Ascending aorta (tissue), 2 donors: ENCODE measurements around the gene ARPC2. TPM values are rescaled to one million over a fixed set of nuclear protein-coding genes. Genes with fewer than 3 reads are reported as not detected.
A peak's percentile ranks its signal among the peaks of the same experiment; 100 is the strongest.
"Not testable (repeated sequence)": the region's sequence is repeated elsewhere in the genome, so short reads cannot be mapped to it uniquely, and the experiment has no call there.

Experiments
- DNase-seq, 2 donors: peaks; one replicate each; pipeline ENCODE4 v3.0.0-alpha.2; 2019; ENCODE audit warnings: low spot score in 2 of 2
- H3K27ac ChIP-seq, 2 donors: fragments of 200-600 bp; sonication (generic); one replicate each; pipeline ENCODE4 v1.5.1; 2016 to 2017; ENCODE audit warnings: mild to moderate bottlenecking in 1 of 2
- H3K27me3 ChIP-seq: fragments of 200-600 bp; sonication (generic); one replicate; pipeline ENCODE4 v1.5.1; 2017
- H3K36me3 ChIP-seq, 2 donors: fragments of 200-600 bp; sonication (generic); one replicate each; pipeline ENCODE4 v1.5.1; 2016
- H3K4me1 ChIP-seq, 2 donors: fragments of 200-600 bp; sonication (generic); one replicate each; pipeline ENCODE4 v1.5.1; 2016 to 2017; ENCODE audit warnings: mild to moderate bottlenecking in 1 of 2
- H3K4me3 ChIP-seq, 2 donors: fragments of 200-600 bp; sonication (generic); one replicate each; pipeline ENCODE4 v1.5.1; 2016 to 2017; ENCODE audit warnings: mild to moderate bottlenecking in 1 of 2
- H3K9me3 ChIP-seq, 2 donors: fragments of 200-600 bp; sonication (generic); one replicate each; pipeline ENCODE4 v1.5.1; 2016
- intact Hi-C: fragments of 100-400 bp; cut with DNase I; formaldehyde crosslinking; loops from one replicate; pipeline ENCODE4 v1.15.1; 2023
- total RNA-seq: library from RNA; depleted of rRNA; stranded (reverse); fragments of >200 nt; gene quantifications from one replicate; pipeline ENCODE4 v1.1.0, GENCODE V29; 2016
- TF ChIP-seq, protein P1 (sequence below), 3 experiments: fragments of 200-600 bp in 2 of 3; fragments of 450-650 bp in 1 of 3; sonication (generic) in 2 of 3; IDR thresholded peaks; one replicate each; pipeline ENCODE4 v1.5.1; 2016 to 2019; ENCODE audit warnings: antibody characterized with exemption in 3 of 3, mild to moderate bottlenecking in 1 of 3, moderate library complexity in 1 of 3

The ARPC2 gene
- total RNA-seq, 1 donor from 2014 or later: 237 TPM

DNA sequence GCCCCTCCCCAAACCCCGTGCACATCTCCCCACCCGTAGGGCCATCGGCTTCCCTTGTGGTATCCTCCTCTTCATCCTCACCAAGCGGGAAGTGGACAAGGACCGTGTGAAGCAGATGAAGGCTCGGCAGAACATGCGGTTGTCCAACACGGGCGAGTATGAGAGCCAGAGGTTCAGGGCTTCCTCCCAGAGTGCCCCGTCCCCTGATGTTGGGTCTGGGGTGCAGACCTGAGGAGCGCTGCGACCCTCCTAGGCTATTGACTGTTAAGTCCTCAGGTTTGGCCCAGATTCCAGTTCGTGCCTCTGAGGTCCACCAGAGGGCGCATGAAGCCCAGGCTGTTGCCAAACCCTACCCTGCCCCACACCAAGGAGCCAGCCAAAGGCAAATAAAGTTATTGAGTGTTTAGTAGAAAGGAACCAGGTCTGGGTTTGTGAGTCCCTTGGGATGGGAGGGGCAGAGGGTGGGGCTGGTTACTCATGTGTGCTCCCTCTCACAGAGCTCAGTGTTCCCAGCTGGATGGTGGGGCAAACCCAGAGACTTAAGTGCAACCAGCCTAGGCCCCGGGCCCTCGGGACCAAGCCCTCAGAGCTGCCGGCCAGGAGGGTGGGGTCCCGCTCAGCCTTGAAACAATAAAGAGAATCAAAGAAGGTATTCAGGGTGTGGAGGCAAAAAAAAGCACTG lies 55.7 kb downstream of the ARPC2 start:
- Histone ChIP-seq H3K27ac (peak overlapping the region; percentile 74 to 80), H3K27me3 (no peaks in the 10 kb centered on the region), H3K9me3 (no peaks in the 10 kb centered on the region), H3K36me3 (peaks cover 40 to 43% of the 10 kb centered on the region in 2 donors), H3K4me3 (peak overlapping the region in 1 of 2 donors; percentile 85), H3K4me1 (peaks cover 12 to 32% of the 10 kb centered on the region in 2 donors)
- TF ChIP-seq, protein P1, sequence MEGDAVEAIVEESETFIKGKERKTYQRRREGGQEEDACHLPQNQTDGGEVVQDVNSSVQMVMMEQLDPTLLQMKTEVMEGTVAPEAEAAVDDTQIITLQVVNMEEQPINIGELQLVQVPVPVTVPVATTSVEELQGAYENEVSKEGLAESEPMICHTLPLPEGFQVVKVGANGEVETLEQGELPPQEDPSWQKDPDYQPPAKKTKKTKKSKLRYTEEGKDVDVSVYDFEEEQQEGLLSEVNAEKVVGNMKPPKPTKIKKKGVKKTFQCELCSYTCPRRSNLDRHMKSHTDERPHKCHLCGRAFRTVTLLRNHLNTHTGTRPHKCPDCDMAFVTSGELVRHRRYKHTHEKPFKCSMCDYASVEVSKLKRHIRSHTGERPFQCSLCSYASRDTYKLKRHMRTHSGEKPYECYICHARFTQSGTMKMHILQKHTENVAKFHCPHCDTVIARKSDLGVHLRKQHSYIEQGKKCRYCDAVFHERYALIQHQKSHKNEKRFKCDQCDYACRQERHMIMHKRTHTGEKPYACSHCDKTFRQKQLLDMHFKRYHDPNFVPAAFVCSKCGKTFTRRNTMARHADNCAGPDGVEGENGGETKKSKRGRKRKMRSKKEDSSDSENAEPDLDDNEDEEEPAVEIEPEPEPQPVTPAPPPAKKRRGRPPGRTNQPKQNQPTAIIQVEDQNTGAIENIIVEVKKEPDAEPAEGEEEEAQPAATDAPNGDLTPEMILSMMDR (IDR thresholded peaks at IDR 0.05): peak; percentile 91 to 96 (median 92)
- DNase-seq: peak; percentile 86 to 98
- intact Hi-C loops: loop anchor here (1.0 to 5.0 kb wide), 7 partner anchors 10 to 295 kb away; partner anchors contain the start of genes ARPC2, CATIP, CNOT9 and USP37

DNA sequence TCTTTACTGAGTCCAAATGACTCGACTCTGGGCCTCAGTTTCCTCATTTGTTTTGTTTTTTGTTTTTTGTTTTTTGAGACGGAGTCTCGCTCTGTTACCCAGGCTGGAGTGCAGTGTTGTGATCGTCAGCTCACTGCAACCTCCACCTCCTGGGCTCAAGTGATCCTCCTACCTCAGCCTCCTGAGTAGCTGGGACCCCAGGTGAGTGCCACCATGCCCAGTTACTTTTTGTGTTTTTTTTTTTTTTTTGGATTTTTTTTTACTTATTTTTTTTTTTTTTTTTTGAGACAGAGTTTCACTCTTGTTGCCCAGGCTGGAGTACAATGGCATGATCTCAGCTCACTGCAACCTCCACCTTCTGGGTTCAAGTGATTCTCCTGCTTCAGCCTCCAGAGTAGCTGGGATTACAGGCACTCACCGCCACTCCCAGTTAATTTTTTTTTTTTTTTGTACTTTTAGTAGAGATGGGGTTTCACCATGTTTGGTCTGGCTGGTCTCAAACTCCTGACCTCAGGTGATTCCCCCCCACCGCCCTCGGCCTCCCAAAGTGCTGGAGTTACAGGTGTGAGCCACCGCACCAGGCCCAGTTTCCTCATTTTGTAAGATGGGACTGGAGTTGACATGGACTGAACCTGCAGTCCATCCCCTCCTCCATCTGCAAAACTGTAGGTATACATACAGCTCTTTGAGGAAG lies 56.4 kb downstream of the ARPC2 start:
- H3K4me1 ChIP-seq: peaks cover 12 to 31% of the 10 kb centered on the region in 2 donors
- H3K4me3 ChIP-seq, H3K9me3 ChIP-seq, H3K27me3 ChIP-seq, DNase-seq: not testable (repeated sequence)
- peaks cover 46 to 49% of the 10 kb centered on the region in 2 donors for H3K36me3 ChIP-seq
- intact Hi-C loops: loop anchor here (5.0 kb wide), 3 partner anchors 56 to 294 kb away; partner anchors contain the start of genes ARPC2, CNOT9 and USP37
- H3K27ac ChIP-seq: peak overlapping the region; percentile 74 to 80

DNA sequence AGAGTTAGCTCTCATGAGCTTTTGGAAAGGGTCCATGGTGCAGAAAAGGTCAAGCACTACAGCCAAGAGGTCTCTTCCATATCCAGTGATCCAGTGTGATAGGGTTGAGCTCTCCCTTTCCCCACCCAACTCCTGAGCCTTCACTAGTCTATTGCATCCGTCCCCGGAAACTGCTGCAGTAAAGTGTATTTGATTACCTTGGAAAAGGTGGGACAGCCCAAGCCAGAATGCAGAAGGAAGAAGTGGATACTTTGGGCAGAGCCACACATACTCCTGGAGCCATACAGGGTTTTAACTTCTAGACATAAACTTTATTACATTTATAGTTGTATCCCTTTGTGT lies 56.9 kb downstream of the ARPC2 start:
- H3K4me1 ChIP-seq: peaks cover 12 to 30% of the 10 kb centered on the region in 2 donors
- peak overlapping the region; percentile 74 to 80 for H3K27ac ChIP-seq
- TF ChIP-seq, protein P1 (IDR thresholded peaks at IDR 0.05): no peak
- H3K9me3 ChIP-seq: no peaks in the 10 kb centered on the region
- intact Hi-C loops: loop anchor here (5.0 kb wide), 3 partner anchors 57 to 293 kb away; partner anchors contain the start of genes ARPC2, CNOT9 and USP37
- H3K4me3 ChIP-seq: no peak overlapping the region
- DNase-seq: no peak
- H3K36me3 ChIP-seq: peaks cover 51 to 54% of the 10 kb centered on the region in 2 donors
- no peaks in the 10 kb centered on the region for H3K27me3 ChIP-seq

DNA sequence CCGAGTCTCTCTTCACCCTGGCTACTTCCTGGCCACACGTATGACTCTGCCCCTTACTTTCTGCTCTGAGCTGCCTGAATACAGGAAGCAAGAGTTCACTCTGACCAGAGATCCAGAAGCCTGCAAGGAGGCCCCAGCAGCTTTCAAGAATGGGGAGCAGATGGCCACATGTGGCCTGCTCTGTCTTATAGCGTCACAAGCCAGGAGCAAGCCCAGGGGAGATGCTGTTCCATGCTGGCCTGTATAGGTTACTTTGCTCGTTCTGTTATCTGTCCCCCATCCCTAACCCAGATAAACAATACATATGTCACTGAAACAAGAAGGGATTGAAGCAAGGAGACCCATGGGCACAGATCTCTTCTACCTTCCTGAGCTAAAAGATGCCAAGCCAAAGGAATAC lies 57.6 kb downstream of the ARPC2 start:
- no peak overlapping the region for H3K4me3 ChIP-seq
- H3K27me3 ChIP-seq: no peaks in the 10 kb centered on the region
- H3K9me3 ChIP-seq: no peaks in the 10 kb centered on the region
- intact Hi-C loops: loop anchor here (5.0 kb wide), 3 partner anchors 57 to 293 kb away; partner anchors contain the start of genes ARPC2, CNOT9 and USP37
- TF ChIP-seq, protein P1 (IDR thresholded peaks at IDR 0.05): no peak
- peaks cover 12 to 31% of the 10 kb centered on the region in 2 donors for H3K4me1 ChIP-seq
- peaks cover 59 to 61% of the 10 kb centered on the region in 2 donors for H3K36me3 ChIP-seq
- H3K27ac ChIP-seq: peak overlapping the region; percentile 74 to 80
- no peak for DNase-seq

DNA sequence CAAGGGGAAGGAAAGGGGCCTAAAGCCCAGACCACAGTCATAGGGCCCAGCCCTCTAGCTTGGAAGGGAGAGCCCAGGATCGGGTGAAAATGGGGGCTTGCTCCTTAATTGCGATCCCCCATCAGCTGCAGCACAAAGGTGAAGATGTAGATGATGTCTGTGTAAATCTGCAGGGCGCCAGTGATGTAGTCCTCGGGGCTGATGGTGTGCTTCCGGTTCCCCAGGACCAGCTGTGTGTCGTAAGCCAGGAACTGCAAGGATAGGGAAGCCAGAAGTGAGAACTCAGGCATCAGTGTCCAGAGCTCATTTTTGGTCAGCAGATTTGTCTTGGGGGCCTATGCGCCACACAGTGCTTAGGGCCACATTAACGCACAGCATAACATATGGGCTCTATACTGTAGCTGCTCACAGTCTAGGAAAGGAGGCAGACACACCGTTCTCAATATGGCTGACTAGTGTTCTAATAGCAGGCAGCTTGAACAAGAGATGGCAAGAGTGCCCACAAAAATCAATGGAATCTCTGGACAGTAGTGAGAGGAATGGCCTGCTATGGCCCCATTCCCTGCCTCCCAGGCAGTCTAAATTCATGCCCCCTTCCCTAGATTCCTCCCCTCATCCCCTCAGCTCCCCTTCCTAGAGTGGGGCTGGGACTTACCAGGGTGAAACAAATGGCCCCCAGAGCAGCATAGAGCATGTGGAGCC lies 58.5 kb downstream of the ARPC2 start:
- H3K27me3 ChIP-seq: no peaks in the 10 kb centered on the region
- no peak for DNase-seq
- H3K36me3 ChIP-seq: peaks cover 68 to 71% of the 10 kb centered on the region in 2 donors
- H3K4me1 ChIP-seq: peaks cover 12 to 31% of the 10 kb centered on the region in 2 donors
- intact Hi-C loops: no loop called here
- H3K4me3 ChIP-seq: no peak overlapping the region
- H3K9me3 ChIP-seq: no peaks in the 10 kb centered on the region
- H3K27ac ChIP-seq: peak overlapping the region; percentile 74 to 80
- TF ChIP-seq, protein P1 (IDR thresholded peaks at IDR 0.05): no peak
